ENCODE results near the gene TP53I11.

TP53I11 gene

DNA sequence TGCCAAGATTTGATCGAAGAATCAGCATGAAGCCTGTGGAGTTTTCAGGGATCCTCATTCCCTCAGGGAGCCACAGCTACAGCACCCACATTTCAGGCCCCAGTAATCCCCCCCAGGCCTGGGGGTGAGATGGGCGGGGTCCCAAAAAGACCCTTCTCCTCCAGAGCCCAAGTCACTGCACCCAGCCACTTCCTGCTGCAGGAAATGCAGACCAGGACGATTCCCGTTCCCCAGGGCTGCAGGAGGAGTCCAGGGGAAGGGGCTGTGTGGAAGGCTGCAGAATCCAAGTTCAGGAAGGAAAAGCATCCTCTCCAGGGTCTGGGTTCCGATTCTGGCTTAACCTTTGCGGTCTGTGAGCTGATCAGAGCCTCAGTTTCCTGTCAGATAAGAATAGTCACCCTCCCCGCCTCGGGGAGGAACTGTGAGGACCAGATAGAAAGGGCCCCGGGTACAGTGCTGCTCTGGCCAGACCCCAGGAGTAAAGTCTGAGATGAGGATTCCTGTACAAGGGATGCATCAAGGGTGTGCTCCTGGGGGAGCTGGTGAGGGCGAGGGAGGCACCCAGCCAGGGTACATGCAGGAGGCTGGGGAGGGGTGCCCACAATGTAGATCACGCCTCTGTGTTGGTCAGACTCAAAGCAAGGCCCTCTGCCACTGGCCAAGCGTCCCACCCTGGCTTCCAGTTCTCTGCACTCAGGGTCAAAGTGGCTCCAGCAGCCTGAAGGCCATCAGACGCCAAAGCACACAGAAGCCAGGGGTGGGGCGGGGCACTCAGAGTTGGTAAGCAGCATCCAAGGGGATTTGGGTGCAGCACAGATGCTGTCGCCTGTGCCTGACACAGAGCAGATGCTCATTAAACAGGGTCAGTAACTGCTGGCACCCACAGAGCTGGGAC lies 30.1 kb upstream of the TP53I11 start:
- in situ Hi-C loops (cut with HindIII; ENCODE audit: low pct_ligation_motif_present, low pct_unique_long_range_greater_than_20kb, low sequenced_read_pairs): no loop called here
- no peak for DNase-seq

GRCh38 chr11:44979543-44980399 lies 29.1 kb upstream of the TP53I11 start:
- no peak for DNase-seq
- in situ Hi-C loops (cut with HindIII; ENCODE audit: low pct_ligation_motif_present, low pct_unique_long_range_greater_than_20kb, low sequenced_read_pairs): no loop called here

DNA sequence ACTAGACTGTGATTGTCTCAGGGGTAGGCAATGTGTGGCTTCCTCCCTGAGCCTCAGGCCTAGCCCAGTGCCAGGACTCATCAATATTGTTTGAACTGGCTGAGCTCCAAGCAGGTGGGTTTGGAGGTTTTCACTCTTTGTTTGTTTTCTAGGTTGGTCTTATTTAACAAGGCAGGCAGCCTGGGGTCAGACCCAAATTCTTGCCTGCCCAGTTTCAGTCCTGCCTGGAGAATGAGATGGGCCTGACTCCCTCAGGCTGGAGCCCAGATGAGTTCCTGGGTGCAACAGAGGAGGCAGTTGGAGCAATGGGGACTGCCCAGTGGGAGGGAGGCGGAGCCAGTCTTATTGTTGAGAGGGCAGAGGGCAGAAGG lies 28.3 kb upstream of the TP53I11 start:
- in situ Hi-C loops (cut with HindIII; ENCODE audit: low pct_ligation_motif_present, low pct_unique_long_range_greater_than_20kb, low sequenced_read_pairs): no loop called here

GRCh38 chr11:44978274-44978960 lies 27.7 kb upstream of the TP53I11 start:
- in situ Hi-C loops (cut with HindIII; ENCODE audit: low pct_ligation_motif_present, low pct_unique_long_range_greater_than_20kb, low sequenced_read_pairs): no loop called here
- no peak for DNase-seq

More for the DNA sequence above, 28.3 kb upstream of the TP53I11 start:
- DNase-seq: no peak

GRCh38 chr11:44977493-44977984 lies 26.9 kb upstream of the TP53I11 start:
- DNase-seq: no peak
- in situ Hi-C loops (cut with HindIII; ENCODE audit: low pct_ligation_motif_present, low pct_unique_long_range_greater_than_20kb, low sequenced_read_pairs): no loop called here

DNA sequence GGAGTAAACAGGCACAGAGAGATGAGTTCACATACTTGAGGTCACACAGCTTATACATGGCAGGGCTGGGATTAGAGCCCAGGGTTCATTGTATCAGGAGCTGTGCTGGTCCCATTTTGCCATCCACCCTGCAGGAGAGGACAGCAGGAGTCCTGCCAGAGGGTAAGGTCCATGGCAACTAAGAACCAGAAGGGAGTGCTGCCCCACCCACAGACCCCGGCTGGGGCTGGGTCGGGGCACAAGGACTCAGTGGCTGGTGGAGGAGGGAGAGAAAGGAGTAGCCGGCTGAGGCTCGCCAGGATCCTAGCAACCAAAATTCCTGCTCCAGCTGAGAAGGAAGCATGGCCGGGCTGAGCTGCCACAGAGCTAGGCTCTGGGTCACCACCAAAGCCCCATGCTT lies 25.9 kb upstream of the TP53I11 start:
- in situ Hi-C loops (cut with HindIII; ENCODE audit: low pct_ligation_motif_present, low pct_unique_long_range_greater_than_20kb, low sequenced_read_pairs): no loop called here
- no peak for DNase-seq

- in situ Hi-C loops (cut with HindIII; ENCODE audit: low pct_ligation_motif_present, low pct_unique_long_range_greater_than_20kb, low sequenced_read_pairs): no loop called here
Measured at GRCh38 chr11:44974402-44975000, 23.8 kb upstream of the TP53I11 start.

GRCh38 chr11:44973632-44974401 lies 23.1 kb upstream of the TP53I11 start:
- in situ Hi-C loops (cut with HindIII; ENCODE audit: low pct_ligation_motif_present, low pct_unique_long_range_greater_than_20kb, low sequenced_read_pairs): no loop called here
- DNase-seq: no peak

More at GRCh38 chr11:44974402-44975000, 23.8 kb upstream of the TP53I11 start:
- no peak for DNase-seq

DNA sequence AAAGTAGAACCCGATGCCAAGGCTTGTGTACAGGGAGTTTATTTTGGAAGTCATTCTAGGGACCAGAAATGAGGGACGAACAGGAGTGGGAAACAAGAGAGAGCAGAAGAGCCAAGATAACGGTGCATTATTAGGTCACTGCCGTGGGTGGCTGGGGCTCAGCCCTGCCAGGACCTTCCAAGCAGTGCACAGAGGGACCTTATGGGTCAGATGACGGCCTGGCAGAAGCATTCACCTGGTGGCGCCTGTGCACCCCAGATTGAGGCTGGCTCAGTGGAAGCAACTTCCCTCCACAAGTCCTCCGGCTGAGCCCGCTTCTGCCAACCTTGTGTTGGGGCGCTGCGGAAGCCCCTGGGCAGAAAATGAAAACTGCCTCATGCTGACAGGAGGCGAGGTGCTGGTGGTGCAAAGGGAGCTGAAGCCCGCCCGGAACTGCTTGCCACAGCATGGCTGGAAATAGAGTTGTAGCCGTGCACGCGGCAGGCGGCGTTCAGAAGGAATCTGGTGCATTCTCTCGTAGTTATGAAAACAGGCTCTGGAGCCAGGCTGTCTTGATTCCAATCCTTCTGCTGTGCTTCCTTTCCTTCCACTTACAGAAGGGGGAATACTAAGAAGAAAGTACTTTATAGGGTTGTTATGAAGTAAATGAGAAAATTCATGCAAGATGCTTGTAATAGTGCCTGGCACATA lies 22.2 kb upstream of the TP53I11 start:
- DNase-seq: no peak
- in situ Hi-C loops (cut with HindIII; ENCODE audit: low pct_ligation_motif_present, low pct_unique_long_range_greater_than_20kb, low sequenced_read_pairs): no loop called here

- DNase-seq: no peak
- in situ Hi-C loops (cut with HindIII; ENCODE audit: low pct_ligation_motif_present, low pct_unique_long_range_greater_than_20kb, low sequenced_read_pairs): no loop called here
Measured at GRCh38 chr11:44971185-44971584, 20.5 kb upstream of the TP53I11 start.

GRCh38 chr11:44970293-44970692 lies 19.6 kb upstream of the TP53I11 start:
- in situ Hi-C loops (cut with HindIII; ENCODE audit: low pct_ligation_motif_present, low pct_unique_long_range_greater_than_20kb, low sequenced_read_pairs): no loop called here

DNA sequence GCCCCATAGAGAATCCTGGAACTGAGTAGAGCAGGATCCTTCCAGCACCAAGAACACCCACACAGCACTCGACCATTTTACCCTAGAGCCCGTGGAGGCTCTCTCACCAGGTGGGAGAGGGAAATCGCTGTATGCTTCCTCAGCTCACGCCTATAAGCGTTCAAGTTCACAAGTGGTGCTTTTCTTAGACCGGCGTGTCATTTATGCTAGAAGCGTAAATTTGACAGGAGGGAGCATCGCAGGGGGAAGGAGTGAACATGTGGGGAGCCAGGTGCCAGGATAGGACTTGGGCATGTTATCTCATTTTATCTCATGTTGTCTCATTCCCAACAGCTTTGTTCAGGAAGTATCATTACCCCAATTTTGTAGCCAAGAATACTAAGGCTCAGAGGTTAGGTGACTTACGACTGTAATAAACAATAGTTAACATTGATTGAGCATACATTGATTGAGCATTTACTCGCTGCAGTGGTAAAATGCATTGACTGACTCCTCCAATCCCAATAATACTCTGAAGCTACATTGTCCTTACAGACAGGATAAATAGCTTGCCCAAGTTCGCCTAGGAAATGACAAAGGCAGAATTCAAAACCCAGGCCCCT lies 19.1 kb upstream of the TP53I11 start:
- in situ Hi-C loops (cut with HindIII; ENCODE audit: low pct_ligation_motif_present, low pct_unique_long_range_greater_than_20kb, low sequenced_read_pairs): no loop called here
- no peak for DNase-seq

More at GRCh38 chr11:44970293-44970692, 19.6 kb upstream of the TP53I11 start:
- no peak for DNase-seq

- in situ Hi-C loops (cut with HindIII; ENCODE audit: low pct_ligation_motif_present, low pct_unique_long_range_greater_than_20kb, low sequenced_read_pairs): no loop called here
- DNase-seq: no peak
Measured at GRCh38 chr11:44968510-44968909, 17.8 kb upstream of the TP53I11 start.

DNA sequence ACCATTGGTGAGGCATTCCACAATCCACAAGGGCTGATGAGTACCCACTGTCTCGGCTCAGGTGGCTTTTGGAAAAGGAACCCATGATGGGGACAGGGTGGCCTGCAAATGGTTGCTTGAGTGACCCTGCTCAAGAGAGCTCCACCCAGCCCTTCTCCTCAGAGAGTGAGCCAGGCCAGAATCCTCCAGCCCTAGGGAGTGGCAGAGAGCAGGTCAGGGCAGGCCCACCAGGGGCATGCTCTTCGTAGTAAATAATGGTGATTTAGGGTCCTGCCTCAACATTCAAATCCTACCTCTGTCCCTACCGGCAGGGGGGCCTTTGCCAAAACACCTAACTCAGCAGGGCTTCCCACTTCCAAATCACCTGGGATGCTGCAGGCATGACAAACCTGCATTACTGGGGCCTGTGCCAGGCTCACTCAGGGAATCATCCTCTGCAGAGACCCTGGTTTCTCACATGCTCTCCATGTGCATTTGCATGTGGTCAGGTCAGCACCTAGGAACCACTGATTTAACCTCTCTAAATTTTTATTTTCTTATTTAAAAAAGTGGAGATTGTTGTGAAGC lies 17.3 kb upstream of the TP53I11 start:
- DNase-seq: no peak
- in situ Hi-C loops (cut with HindIII; ENCODE audit: low pct_ligation_motif_present, low pct_unique_long_range_greater_than_20kb, low sequenced_read_pairs): no loop called here

DNA sequence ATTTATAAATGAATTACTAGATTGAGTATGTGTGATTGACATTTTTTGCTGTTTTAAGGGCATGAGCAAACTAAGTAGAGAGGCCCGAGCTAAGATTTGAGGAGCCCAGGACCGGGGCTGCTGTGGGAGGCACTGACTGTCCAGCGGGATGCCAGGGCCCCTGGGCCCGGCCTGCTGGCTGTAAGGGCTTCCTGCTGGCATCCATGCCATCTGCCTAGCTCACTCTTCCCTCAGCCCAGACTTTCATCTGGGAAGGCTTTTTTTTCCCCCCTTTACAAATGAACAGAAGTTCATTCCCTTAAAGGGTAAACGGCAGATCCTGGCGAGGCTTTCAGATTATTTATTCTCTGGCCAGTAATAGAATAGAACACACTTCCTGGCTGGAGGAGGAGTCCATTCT lies 16.0 kb upstream of the TP53I11 start:
- DNase-seq: no peak
- in situ Hi-C loops (cut with HindIII; ENCODE audit: low pct_ligation_motif_present, low pct_unique_long_range_greater_than_20kb, low sequenced_read_pairs): no loop called here

- in situ Hi-C loops (cut with HindIII; ENCODE audit: low pct_ligation_motif_present, low pct_unique_long_range_greater_than_20kb, low sequenced_read_pairs): no loop called here
- DNase-seq: no peak
Measured at GRCh38 chr11:44964526-44965209, 14.0 kb upstream of the TP53I11 start.

Measured in ACHN (cell line).